MM.1S (cell line): ENCODE results near the gene HEMK1.

ENCODE experiments used
- EZH2 ChIP-seq: fragments of 300-600 bp; sonication (generic); optimal IDR thresholded peaks from 2 replicates; pipeline ENCODE3; 2017; ENCODE audit warnings: low read depth, mild to moderate bottlenecking, antibody characterized with exemption, low read length, mixed read lengths
- EZH2phosphoT487 ChIP-seq: fragments of 300-600 bp; sonication (generic); IDR thresholded peaks from 2 replicates; pipeline ENCODE4 v1.6.1; 2018; ENCODE audit warnings: antibody characterized with exemption, low read length
- TF ChIP-seq, protein P1 (sequence below): fragments of 300-600 bp; sonication (generic); IDR thresholded peaks from 2 replicates; pipeline ENCODE4 v1.5.1; 2016; ENCODE audit warnings: antibody characterized with exemption, low read length, mixed read lengths

DNA sequence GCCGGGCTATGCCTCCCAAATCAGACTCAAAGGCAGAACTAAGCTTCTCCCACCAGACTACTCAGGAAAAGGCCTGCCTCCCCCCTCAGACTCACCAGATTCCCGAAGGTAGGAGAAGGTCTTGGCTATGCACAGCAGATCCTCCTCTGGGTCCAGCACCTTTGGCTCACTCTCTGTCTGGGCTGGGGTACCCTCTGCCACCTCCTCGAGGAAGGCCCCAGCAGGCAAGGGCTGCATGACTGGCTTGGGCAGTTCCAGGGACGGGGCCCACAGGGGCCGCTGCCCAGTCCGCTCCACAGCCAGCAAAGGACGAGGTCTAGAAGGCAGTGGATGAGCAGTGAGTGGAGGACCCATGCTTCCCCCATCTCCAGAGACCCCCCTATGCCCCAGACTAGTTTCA, 39.0 kb downstream of the HEMK1 start:
- TF ChIP-seq EZH2phosphoT487 = no peak
- TF ChIP-seq, protein P1, sequence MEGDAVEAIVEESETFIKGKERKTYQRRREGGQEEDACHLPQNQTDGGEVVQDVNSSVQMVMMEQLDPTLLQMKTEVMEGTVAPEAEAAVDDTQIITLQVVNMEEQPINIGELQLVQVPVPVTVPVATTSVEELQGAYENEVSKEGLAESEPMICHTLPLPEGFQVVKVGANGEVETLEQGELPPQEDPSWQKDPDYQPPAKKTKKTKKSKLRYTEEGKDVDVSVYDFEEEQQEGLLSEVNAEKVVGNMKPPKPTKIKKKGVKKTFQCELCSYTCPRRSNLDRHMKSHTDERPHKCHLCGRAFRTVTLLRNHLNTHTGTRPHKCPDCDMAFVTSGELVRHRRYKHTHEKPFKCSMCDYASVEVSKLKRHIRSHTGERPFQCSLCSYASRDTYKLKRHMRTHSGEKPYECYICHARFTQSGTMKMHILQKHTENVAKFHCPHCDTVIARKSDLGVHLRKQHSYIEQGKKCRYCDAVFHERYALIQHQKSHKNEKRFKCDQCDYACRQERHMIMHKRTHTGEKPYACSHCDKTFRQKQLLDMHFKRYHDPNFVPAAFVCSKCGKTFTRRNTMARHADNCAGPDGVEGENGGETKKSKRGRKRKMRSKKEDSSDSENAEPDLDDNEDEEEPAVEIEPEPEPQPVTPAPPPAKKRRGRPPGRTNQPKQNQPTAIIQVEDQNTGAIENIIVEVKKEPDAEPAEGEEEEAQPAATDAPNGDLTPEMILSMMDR = no peak
- no peak for TF ChIP-seq EZH2
